ENCODE results near the gene NTN1.

DNA sequence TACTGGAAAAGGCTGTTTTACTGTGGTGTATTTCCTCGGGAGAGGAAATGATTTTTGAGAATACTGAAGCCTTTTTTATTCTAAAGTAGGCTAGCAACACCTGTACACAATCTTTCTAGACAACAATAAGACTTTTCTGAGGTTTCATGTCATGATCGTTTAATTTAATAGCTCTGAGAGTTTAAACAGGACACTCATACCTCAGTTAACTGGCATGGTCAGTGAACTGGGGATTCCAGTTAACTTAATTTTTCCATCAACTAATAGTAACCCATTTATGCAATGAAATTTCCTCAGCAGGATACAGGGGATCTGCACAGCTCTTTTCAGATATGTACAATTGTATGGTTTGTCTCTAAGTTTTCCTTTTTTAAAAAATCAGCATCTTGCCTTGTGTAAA, 262.6 kb downstream of the NTN1 start:
- TF ChIP-seq, protein P1, sequence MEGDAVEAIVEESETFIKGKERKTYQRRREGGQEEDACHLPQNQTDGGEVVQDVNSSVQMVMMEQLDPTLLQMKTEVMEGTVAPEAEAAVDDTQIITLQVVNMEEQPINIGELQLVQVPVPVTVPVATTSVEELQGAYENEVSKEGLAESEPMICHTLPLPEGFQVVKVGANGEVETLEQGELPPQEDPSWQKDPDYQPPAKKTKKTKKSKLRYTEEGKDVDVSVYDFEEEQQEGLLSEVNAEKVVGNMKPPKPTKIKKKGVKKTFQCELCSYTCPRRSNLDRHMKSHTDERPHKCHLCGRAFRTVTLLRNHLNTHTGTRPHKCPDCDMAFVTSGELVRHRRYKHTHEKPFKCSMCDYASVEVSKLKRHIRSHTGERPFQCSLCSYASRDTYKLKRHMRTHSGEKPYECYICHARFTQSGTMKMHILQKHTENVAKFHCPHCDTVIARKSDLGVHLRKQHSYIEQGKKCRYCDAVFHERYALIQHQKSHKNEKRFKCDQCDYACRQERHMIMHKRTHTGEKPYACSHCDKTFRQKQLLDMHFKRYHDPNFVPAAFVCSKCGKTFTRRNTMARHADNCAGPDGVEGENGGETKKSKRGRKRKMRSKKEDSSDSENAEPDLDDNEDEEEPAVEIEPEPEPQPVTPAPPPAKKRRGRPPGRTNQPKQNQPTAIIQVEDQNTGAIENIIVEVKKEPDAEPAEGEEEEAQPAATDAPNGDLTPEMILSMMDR (conservative IDR thresholded peaks at IDR 0.05; ENCODE audit: low read length) = no peak
- no peak for TF ChIP-seq EZH2phosphoT487 (IDR thresholded peaks at IDR 0.05; ENCODE audit: borderline replicate concordance, low read depth, low read length)

Measured in OCI-LY7 (cell line).